Activated B cell treated with CpG ODN at 0.5 μM for 24 hours (primary cell): ENCODE data around the gene ATAD5. TPM values are rescaled to one million over a fixed set of nuclear protein-coding genes. Genes with fewer than 3 reads are reported as not detected.

Source experiments
- ATAC-seq: fragments of 200-7000 bp; cut with Tn5 transposase; one replicate; pipeline ENCODE4 v1.10.0; 2021; ENCODE audit warnings: low read depth, mild to moderate bottlenecking, moderate library complexity
- CTCF ChIA-PET: fragments of 350-600 bp; sonication (Branson Sonifier 250); formaldehyde crosslinking; loops from one replicate; lab custom pipeline; 2021; ENCODE audit warnings: antibody characterized with exemption; lab: Charles Lee
- POLR2A ChIA-PET: fragments of 350-600 bp; sonication (Branson Sonifier 250); formaldehyde crosslinking; loops from one replicate; lab custom pipeline; 2021; ENCODE audit warnings: antibody characterized with exemption; lab: Charles Lee
- DNase-seq: peaks from one replicate; pipeline ENCODE4 v3.0.0; 2022
- H3K27ac Mint-ChIP-seq: one replicate; pipeline ENCODE4 v1.8.0; 2020; ENCODE audit warnings: mixed read lengths
- H3K27me3 Mint-ChIP-seq: one replicate; pipeline ENCODE4 v1.8.0; 2021; ENCODE audit warnings: mixed read lengths
- H3K36me3 Mint-ChIP-seq: one replicate; pipeline ENCODE4 v1.8.0; 2021; ENCODE audit warnings: low read depth, mixed read lengths
- H3K4me1 Mint-ChIP-seq: one replicate; pipeline ENCODE4 v1.8.0; 2021; ENCODE audit warnings: mixed read lengths
- H3K4me3 Mint-ChIP-seq: one replicate; pipeline ENCODE4 v1.8.0; 2020; ENCODE audit warnings: mild to moderate bottlenecking, mixed read lengths
- H3K9me3 Mint-ChIP-seq: one replicate; pipeline ENCODE4 v1.8.0; 2020; ENCODE audit warnings: mixed read lengths
- intact Hi-C: fragments of 100-400 bp; cut with micrococcal nuclease; formaldehyde crosslinking; loops from one replicate; pipeline ENCODE4 v1.15.1; 2024
- total RNA-seq: library from RNA; stranded (reverse); gene quantifications from 2 replicates; pipeline ENCODE4 v1.2.3, GENCODE V29; 2022
- TF ChIP-seq, protein P1 (sequence below): fragments of 200-600 bp; IDR thresholded peaks from one replicate; pipeline ENCODE4 v1.8.0; 2022; ENCODE audit warnings: antibody characterized with exemption, mild to moderate bottlenecking

Gene ATAD5
- total RNA-seq, 1 donor from 2014 or later, result 8.7 TPM

DNA sequence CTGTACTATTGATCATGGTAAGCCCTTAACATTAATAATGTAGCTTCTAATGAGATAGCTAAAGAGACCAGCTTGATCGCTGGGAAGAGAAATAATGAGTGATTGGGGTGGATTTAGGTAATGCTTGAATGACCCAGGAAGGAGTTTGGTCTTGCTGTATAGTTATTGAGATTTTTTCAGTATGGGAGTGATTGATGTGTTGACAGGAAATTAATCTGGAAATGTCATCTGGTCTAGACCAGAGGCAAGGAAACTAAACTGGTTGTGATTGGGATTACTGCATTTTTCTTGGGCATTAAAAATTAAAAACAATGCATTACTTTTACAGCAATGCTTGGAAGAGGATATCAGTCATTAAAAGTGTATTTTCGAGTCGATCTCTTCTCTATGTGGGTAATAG lies 62.5 kb downstream of the ATAD5 start:
- Mint-ChIP-seq H3K4me1 (no peaks in the 10 kb centered on the region), H3K4me3 (no peak overlapping the region), H3K9me3 (no peaks in the 10 kb centered on the region), H3K36me3 (peaks cover 31% of the 10 kb centered on the region), H3K27me3 (no peaks in the 10 kb centered on the region), H3K27ac (peak overlapping the region; percentile 0)
- intact Hi-C loops, result no loop called here
- TF ChIP-seq, protein P1, sequence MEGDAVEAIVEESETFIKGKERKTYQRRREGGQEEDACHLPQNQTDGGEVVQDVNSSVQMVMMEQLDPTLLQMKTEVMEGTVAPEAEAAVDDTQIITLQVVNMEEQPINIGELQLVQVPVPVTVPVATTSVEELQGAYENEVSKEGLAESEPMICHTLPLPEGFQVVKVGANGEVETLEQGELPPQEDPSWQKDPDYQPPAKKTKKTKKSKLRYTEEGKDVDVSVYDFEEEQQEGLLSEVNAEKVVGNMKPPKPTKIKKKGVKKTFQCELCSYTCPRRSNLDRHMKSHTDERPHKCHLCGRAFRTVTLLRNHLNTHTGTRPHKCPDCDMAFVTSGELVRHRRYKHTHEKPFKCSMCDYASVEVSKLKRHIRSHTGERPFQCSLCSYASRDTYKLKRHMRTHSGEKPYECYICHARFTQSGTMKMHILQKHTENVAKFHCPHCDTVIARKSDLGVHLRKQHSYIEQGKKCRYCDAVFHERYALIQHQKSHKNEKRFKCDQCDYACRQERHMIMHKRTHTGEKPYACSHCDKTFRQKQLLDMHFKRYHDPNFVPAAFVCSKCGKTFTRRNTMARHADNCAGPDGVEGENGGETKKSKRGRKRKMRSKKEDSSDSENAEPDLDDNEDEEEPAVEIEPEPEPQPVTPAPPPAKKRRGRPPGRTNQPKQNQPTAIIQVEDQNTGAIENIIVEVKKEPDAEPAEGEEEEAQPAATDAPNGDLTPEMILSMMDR, result no peak
- ATAC-seq, result no peak
- DNase-seq, result no peak
- CTCF ChIA-PET, result interaction anchor here (0.7 kb wide), 1 partner anchor 332 kb away, joined by 4 read pairs; no protein-coding TSS in a partner anchor
- POLR2A ChIA-PET, result no interaction called here

DNA sequence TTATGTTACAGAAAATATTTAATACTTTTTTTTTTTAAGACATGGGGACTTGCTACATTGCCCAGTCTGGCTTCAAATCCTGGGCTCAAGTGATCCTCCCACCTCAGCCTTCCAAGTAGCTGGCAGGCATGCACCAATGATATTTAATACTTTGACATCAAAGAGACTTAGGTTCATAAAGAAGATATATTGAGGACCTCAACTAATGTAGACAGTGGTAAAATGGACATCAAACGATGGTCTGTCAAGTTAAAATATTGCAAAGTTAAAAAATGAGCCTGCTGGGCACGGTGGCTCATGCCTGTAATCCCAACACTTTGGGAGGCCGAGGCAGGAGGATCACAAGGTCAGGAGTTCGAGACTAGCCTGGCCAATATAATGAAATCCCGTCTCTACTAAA lies 65.5 kb downstream of the ATAD5 start:
- H3K27me3 Mint-ChIP-seq, result no peaks in the 10 kb centered on the region
- H3K36me3 Mint-ChIP-seq, result peaks cover 54% of the 10 kb centered on the region
- H3K4me1 Mint-ChIP-seq, result peaks cover 6% of the 10 kb centered on the region
- H3K27ac Mint-ChIP-seq, result no peak overlapping the region
- H3K9me3 Mint-ChIP-seq, result no peaks in the 10 kb centered on the region
- no peak overlapping the region for H3K4me3 Mint-ChIP-seq
- DNase-seq, result no peak
- ATAC-seq, result no peak
- ChIA-PET POLR2A (interaction anchor here (0.6 to 0.9 kb wide), 2 partner anchors 9 to 63 kb away, joined by 3 to 4 read pairs; no protein-coding TSS in a partner anchor), CTCF (no interaction called here)
- intact Hi-C loops, result no loop called here
- TF ChIP-seq, protein P1, result no peak

DNA sequence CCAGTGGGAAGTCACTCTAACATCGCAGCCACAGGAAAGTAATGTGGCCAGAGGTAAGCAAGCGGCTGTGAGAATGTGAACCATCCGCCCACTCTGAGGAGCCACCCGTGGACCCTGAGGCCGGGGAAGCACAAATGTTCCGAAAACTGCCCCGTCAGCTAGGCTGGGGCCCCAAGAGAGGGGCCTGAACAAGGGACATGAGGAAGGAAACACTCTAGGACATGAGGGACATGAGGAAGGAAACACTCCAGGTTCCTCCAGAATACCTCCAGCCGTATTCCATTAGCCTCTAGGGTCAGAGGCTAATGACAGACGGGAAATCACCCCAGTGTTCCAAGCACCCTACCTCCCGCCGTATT lies 74.0 kb downstream of the ATAD5 start:
- Mint-ChIP-seq H3K27ac (peak overlapping the region; percentile 93), H3K9me3 (no peaks in the 10 kb centered on the region), H3K4me1 (peaks cover 42% of the 10 kb centered on the region), H3K4me3 (peak overlapping the region; percentile 95), H3K36me3 (peaks cover 31% of the 10 kb centered on the region), H3K27me3 (no peaks in the 10 kb centered on the region)
- ChIA-PET POLR2A (interaction anchor here (0.7 to 3.0 kb wide), 3 partner anchors 65 to 86 kb away, joined by 3 to 29 read pairs (median 4); partner anchors contain the start of genes ATAD5 and RNF135), CTCF (interaction anchor here (1.4 kb wide), 1 partner anchor 467 kb away, joined by 4 read pairs; no protein-coding TSS in a partner anchor)
- TF ChIP-seq, protein P1, result no peak
- no peak for DNase-seq
- intact Hi-C loops, result loop anchor here (1.0 to 5.0 kb wide), 7 partner anchors 16 to 1237 kb away; partner anchors contain the start of genes ADAP2, GOSR1, RHOT1 and RNF135
- peak; percentile 16 for ATAC-seq

DNA sequence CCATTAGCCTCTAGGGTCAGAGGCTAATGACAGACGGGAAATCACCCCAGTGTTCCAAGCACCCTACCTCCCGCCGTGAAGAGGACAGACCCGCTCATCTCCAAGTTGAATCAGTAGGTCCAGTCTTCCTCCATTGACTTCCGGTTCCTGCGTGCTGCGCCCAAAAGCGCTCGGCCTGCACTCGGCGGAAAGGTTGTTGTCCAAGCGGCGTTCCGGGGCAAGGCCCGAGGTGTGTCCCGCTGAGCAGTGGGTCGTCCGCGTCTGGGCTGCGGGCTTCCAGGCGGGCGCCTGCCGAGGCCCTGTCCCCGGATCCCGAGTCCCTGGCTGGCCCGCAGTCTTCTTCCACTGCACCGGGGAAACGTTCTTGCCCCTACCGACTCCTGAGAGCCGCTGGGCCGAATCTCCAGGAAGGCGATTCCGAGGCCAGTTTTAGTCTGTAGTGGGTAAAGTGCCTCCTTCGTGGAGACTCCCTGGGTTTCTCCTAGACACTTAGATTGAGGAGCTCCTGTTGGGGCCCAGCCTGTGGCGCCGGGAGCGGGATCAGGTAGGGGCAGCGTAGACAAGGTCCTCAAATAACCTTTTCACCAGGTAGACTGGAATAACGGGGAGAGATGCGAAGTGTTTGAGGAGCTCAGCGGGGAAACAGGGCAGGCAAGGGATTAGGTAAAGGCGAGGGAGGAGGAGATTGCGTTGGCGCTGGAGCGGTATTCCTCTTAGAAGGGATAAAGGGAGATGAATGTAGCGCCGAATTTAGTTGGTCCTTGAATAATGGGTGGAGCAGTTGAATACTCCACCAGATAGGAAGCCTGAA lies 74.5 kb downstream of the ATAD5 start, which contains the start of gene TEFM:
TEFM (minus strand) TSS at position 138 of the 811 bp plus-strand sequence; CDS start at position 98, 40 bp downstream.
- peaks cover 42% of the 10 kb centered on the region for H3K4me1 Mint-ChIP-seq
- intact Hi-C loops, result loop anchor here (1.0 to 5.0 kb wide), 7 partner anchors 15 to 1236 kb away; partner anchors contain the start of genes ADAP2, GOSR1, RHOT1 and RNF135
- peak; percentile 98 for ATAC-seq
- CTCF ChIA-PET, result interaction anchor here (0.6 to 1.4 kb wide), 4 partner anchors 66 to 467 kb away, joined by 3 to 5 read pairs (median 4); no protein-coding TSS in a partner anchor
- TF ChIP-seq, protein P1, result no peak
- POLR2A ChIA-PET, result interaction anchor here (0.7 to 3.0 kb wide), 17 partner anchors 8 to 586 kb away, joined by 3 to 29 read pairs (median 4); partner anchors contain the start of genes ATAD5, CRLF3 and RNF135
- peak within 1 kb of the TSS; percentile 93 for H3K27ac Mint-ChIP-seq
- no peaks in the 10 kb centered on the region for H3K27me3 Mint-ChIP-seq
- H3K36me3 Mint-ChIP-seq, result peaks cover 28% of the 10 kb centered on the region
- peak; percentile 90 for DNase-seq
- no peaks in the 10 kb centered on the region for H3K9me3 Mint-ChIP-seq
- H3K4me3 Mint-ChIP-seq, result peak within 1 kb of the TSS; percentile 95
